HCT116 (cell line): ENCODE data around the gene PPIL1.

Source experiments
- CTCF ChIP-seq, 3 experiments: fragments of 200-600 bp in 1 of 3; sonication (generic) in 1 of 3; IDR thresholded peaks in 2 of 3; conservative IDR thresholded peaks in 1 of 3; 2 replicates each; pipeline ENCODE4 v1.5.1; 2012 to 2017; ENCODE audit warnings: low read depth in 2 of 3, low read length in 2 of 3, antibody characterized with exemption in 1 of 3, borderline replicate concordance in 1 of 3, control low read depth in 1 of 3, mild to moderate bottlenecking in 1 of 3, mixed read lengths in 1 of 3, mixed run types in 1 of 3, moderate library complexity in 1 of 3; ENCODE audit not compliant: insufficient read depth in 1 of 3
- EGR1 ChIP-seq: IDR thresholded peaks from 2 replicates; pipeline ENCODE4 v1.6.1; 2012; ENCODE audit warnings: low read depth
- EZH2 ChIP-seq: fragments of 200-600 bp; sonication (generic); IDR thresholded peaks from 2 replicates; pipeline ENCODE4 v1.6.1; 2017; ENCODE audit warnings: antibody characterized with exemption, mixed run types
- FOSL1 ChIP-seq: IDR thresholded peaks from 2 replicates; pipeline ENCODE4 v1.6.1; 2012; ENCODE audit warnings: low read depth
- POLR2A ChIP-seq: IDR thresholded peaks from 2 replicates; pipeline ENCODE4 v1.7.0; 2011; ENCODE audit warnings: borderline replicate concordance; ENCODE audit not compliant: insufficient read depth, insufficient read length; ENCODE audit errors: extremely low read depth
- POLR2AphosphoS5 ChIP-seq: IDR thresholded peaks from 2 replicates; pipeline ENCODE4 v1.6.1; 2011; ENCODE audit warnings: mild to moderate bottlenecking, low read depth, low read length, moderate library complexity
- REST ChIP-seq: IDR thresholded peaks from 2 replicates; pipeline ENCODE4 v1.6.1; 2012; ENCODE audit warnings: low read depth
- TCF7L2 ChIP-seq: IDR thresholded peaks from 2 replicates; pipeline ENCODE4 v1.7.0; 2011; ENCODE audit warnings: borderline replicate concordance, inconsistent platforms; ENCODE audit not compliant: insufficient read depth, insufficient read length; ENCODE audit errors: extremely low read depth
- YY1 ChIP-seq: IDR thresholded peaks from 2 replicates; pipeline ENCODE4 v1.6.1; 2011; ENCODE audit warnings: low read length, low read depth, moderate library complexity, mild to moderate bottlenecking; ENCODE audit not compliant: insufficient replicate concordance; ENCODE audit errors: extremely low read depth
- ZFX ChIP-seq: fragments of 450-650 bp; IDR thresholded peaks from 2 replicates; pipeline ENCODE4 v1.6.1; 2017
- ZNF274 ChIP-seq: fragments of 200-500 bp; sonication (Bioruptor generic); IDR thresholded peaks from 2 replicates; pipeline ENCODE4 v1.6.1; 2014; ENCODE audit warnings: mild to moderate bottlenecking, low read depth, low read length, inconsistent platforms

- no peak for TF ChIP-seq EZH2
- TF ChIP-seq POLR2A = no peak
- no peak for TF ChIP-seq FOSL1
- no peak for TF ChIP-seq CTCF (IDR thresholded peaks at IDR 0.05 in 2 of 3, conservative IDR thresholded peaks at IDR 0.05 in 1 of 3; ENCODE audit: borderline replicate concordance in 1 of 3, insufficient read depth in 1 of 3, low read depth in 2 of 3, low read length in 2 of 3)
- no peak for TF ChIP-seq POLR2AphosphoS5
- TF ChIP-seq ZNF274 = no peak
- TF ChIP-seq EGR1 = no peak
- TF ChIP-seq ZFX = no peak
- no peak for TF ChIP-seq REST
- TF ChIP-seq TCF7L2 = no peak
- TF ChIP-seq YY1 = no peak
Measured at GRCh38 chr6:36817847-36818246, 56.8 kb downstream of the PPIL1 start.
